ENCODE measurements around the gene TRIO.

The TRIO gene

DNA sequence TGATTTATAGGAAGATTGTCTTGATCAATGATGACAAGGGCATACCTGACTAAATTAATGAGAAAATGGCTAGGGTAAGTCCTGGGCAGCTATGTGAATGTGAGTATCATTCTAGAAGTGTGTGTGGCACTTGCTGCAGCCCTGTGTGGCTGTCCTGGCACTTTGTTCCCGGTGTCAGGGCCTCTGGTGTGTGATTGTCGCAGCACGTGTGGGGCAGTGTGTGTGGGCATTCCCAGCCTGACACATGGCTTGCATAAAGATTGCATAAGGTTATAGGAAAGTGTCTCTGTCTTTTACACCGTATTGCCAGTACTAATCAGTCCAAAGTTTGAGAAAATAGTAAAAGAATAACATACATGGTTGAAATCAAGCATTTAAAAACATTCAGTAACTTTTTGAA is 74.4 kb downstream of the TRIO start:
- H3K36me3 ChIP-seq = no peaks in the 10 kb centered on the region
- H3K27ac ChIP-seq = peak overlapping the region in 1 of 2 donors; percentile 48
- TF ChIP-seq, protein P1, sequence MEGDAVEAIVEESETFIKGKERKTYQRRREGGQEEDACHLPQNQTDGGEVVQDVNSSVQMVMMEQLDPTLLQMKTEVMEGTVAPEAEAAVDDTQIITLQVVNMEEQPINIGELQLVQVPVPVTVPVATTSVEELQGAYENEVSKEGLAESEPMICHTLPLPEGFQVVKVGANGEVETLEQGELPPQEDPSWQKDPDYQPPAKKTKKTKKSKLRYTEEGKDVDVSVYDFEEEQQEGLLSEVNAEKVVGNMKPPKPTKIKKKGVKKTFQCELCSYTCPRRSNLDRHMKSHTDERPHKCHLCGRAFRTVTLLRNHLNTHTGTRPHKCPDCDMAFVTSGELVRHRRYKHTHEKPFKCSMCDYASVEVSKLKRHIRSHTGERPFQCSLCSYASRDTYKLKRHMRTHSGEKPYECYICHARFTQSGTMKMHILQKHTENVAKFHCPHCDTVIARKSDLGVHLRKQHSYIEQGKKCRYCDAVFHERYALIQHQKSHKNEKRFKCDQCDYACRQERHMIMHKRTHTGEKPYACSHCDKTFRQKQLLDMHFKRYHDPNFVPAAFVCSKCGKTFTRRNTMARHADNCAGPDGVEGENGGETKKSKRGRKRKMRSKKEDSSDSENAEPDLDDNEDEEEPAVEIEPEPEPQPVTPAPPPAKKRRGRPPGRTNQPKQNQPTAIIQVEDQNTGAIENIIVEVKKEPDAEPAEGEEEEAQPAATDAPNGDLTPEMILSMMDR (IDR thresholded peaks at IDR 0.05) = no peak
- H3K4me3 ChIP-seq = no peak overlapping the region
- intact Hi-C loops (cut with DNase I; ENCODE audit: low total_unique reads) = no loop called here
- no peak for DNase-seq
- H3K4me1 ChIP-seq = peaks cover 0 to 72% (median 50%) of the 10 kb centered on the region in 4 donors
- H3K27me3 ChIP-seq = no peaks in the 10 kb centered on the region
- no peaks in the 10 kb centered on the region for H3K9me3 ChIP-seq

DNA sequence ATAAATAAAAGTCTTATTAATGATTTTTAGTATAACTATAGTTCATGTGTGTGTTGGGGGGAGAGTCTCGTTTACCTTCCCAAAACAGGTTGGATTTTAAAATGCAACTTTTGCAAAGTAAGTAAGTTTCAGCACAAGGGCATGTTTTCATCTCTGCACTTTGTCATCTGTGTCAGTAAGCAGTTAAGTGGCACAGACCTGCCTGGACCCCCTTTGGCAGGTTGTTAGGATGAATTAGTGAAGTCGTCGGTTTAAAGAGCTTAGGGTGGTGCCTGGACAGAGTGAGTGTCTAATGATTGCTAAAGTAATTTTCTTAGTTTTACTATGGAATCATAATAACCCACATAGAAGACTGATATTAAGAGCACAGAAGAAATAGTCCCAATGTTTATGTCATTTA is 74.9 kb downstream of the TRIO start:
- Histone ChIP-seq H3K9me3 (no peaks in the 10 kb centered on the region), H3K27ac (peak overlapping the region in 1 of 2 donors; percentile 41), H3K36me3 (no peaks in the 10 kb centered on the region), H3K4me3 (no peak overlapping the region), H3K4me1 (peaks cover 0 to 68% (median 46%) of the 10 kb centered on the region in 4 donors), H3K27me3 (no peaks in the 10 kb centered on the region)
- intact Hi-C loops (cut with DNase I; ENCODE audit: low total_unique reads) = no loop called here
- no peak for DNase-seq
- TF ChIP-seq, protein P1 (IDR thresholded peaks at IDR 0.05) = no peak

DNA sequence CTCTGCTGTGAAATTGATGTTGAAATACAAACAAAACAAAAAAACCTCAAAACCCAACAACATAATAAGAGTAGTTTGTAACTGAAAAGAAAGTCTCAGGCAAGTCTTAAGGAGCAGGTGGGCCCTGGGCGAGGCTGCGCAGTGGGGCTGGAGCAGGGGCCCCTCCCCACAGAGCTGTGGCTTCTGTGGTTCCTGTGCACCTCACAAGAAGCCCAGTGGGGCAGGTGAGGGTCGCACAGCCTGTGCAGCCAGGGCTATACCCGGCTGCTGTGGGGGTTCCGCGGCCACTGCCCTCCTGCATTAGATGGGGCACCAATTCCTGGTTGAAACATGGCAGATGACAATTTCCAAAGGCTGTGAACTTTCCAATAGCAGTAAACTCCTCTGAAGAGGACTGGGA is 75.3 kb downstream of the TRIO start:
- H3K4me3 ChIP-seq = no peak overlapping the region
- no peaks in the 10 kb centered on the region for H3K36me3 ChIP-seq
- intact Hi-C loops (cut with DNase I; ENCODE audit: low total_unique reads) = no loop called here
- H3K27me3 ChIP-seq = no peaks in the 10 kb centered on the region
- no peak for DNase-seq
- H3K4me1 ChIP-seq = peaks cover 0 to 67% (median 46%) of the 10 kb centered on the region in 4 donors
- H3K27ac ChIP-seq = peak overlapping the region; percentile 12 to 41
- TF ChIP-seq, protein P1 (IDR thresholded peaks at IDR 0.05) = no peak
- no peaks in the 10 kb centered on the region for H3K9me3 ChIP-seq

DNA sequence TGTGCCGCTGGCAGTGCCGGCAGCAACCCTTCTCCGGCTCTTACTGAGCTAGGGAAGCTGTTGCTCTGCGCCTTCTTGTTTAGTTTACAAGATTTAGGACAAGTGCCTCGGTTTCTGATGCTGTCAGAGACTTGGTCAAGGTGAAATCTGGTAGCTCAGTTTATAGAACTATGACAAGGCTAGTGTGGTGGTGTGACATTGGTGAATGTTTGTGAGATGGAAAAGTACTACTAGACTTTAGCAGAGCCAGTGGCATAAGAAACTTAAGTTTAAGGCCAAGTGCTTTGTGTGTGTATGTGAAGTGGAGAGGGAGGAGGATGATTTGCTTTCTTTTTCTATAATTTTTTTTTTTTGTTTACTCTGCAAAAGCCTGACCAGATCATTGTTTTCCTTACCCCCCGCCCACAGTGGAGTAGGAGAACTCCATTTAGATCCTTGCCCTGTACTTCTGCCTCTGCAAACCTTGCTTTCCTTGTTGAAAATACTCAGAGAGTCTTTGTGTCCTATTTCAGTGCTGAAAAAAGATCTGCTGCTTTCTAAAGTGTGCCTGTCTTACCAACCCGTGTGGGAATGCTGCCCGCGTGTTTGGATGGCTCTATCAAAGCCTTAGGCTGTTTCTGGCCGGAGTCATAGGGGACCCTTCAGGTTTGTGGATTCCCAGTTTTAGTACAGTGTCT is 75.9 kb downstream of the TRIO start:
- H3K9me3 ChIP-seq = no peaks in the 10 kb centered on the region
- peak overlapping the region; percentile 12 to 41 for H3K27ac ChIP-seq
- H3K4me3 ChIP-seq = no peak overlapping the region
- intact Hi-C loops (cut with DNase I; ENCODE audit: low total_unique reads) = no loop called here
- DNase-seq = no peak
- peaks cover 0 to 63% (median 45%) of the 10 kb centered on the region in 4 donors for H3K4me1 ChIP-seq
- no peaks in the 10 kb centered on the region for H3K36me3 ChIP-seq
- no peaks in the 10 kb centered on the region for H3K27me3 ChIP-seq
- TF ChIP-seq, protein P1 (IDR thresholded peaks at IDR 0.05) = no peak

DNA sequence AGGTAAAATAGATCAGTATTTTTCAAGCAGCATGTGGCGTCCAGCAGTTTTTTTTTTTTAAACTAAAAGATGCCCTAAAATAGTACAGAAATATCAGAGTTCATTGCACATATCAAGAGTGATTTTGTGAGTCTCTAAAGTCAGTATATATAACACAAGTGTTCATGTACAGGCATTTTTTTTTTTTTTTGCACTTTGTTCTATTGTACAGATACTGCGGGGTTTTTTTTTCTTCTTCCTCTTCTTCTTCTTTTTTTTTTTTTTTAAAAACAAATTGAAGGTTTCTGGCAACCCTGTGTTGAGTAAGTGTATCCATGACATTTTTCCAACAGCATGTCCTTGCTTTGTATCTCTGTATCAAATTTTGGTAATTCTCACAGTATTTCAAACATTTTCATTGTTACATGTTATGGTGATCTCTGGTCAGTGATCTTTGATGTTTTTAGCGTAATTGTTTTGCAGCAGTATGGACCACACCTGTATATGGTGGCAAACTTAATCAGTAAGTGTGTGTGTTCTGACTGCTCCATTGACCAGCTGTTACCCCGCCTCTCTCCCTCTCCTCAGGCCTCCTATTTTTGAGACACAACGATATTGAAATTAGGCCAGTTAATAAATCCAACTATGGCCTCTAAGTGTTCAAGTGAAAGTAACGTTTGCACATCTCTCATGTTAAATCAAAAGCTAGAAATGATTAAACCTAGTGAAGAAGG is 76.8 kb downstream of the TRIO start:
- Histone ChIP-seq H3K27ac (peak overlapping the region; percentile 12 to 41), H3K27me3 (no peaks in the 10 kb centered on the region), H3K9me3 (no peaks in the 10 kb centered on the region), H3K36me3 (no peaks in the 10 kb centered on the region), H3K4me1 (peaks cover 0 to 60% (median 44%) of the 10 kb centered on the region in 4 donors), H3K4me3 (no peak overlapping the region)
- DNase-seq = no peak
- intact Hi-C loops (cut with DNase I; ENCODE audit: low total_unique reads) = no loop called here
- TF ChIP-seq, protein P1 (IDR thresholded peaks at IDR 0.05) = no peak
